GM18858 (cell line): ENCODE results near the gene HIRIP3.
"Not testable (repeated sequence)": the region's sequence is repeated elsewhere in the genome, so short reads cannot be mapped to it uniquely, and the experiment has no call there.

Experiments
- ATAC-seq: cut with Tn5 transposase; IDR thresholded peaks from one replicate; pipeline ENCODE4 v1.9.1; 2021; ENCODE audit not compliant: unreplicated experiment

The HIRIP3 gene

GRCh38 chr16:29961479-29962343 lies 33.7 kb downstream of the HIRIP3 start, which contains the start of gene TMEM219:
Gene TMEM219, plus strand, starts transcription at chr16:29962079. Its CDS starts 1,065 bp downstream, at chr16:29963144.
- ATAC-seq: peak; percentile 77

GRCh38 chr16:29961127-29961478 lies 34.3 kb downstream of the HIRIP3 start:
- ATAC-seq: no peak

DNA sequence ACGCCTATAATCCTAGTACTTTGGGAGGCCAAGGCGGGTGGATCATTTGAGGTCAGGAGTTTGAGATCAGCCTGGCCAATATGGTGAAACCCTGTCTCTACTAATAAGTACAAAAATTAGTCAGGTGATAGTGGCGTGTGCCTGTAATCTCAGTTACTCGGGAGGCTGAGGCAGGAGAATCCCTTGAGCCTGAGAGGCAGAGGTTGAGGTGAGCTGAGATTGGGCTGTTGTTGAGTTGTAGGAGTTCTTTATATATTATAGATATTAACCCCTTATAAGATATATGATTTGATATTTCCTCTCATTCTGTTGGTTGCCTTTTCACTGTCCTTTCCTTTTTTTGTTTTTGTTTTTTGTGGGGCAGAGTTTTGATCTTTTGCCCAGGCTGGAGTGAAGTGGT lies 35.6 kb downstream of the HIRIP3 start:
- not testable (repeated sequence) for ATAC-seq

DNA sequence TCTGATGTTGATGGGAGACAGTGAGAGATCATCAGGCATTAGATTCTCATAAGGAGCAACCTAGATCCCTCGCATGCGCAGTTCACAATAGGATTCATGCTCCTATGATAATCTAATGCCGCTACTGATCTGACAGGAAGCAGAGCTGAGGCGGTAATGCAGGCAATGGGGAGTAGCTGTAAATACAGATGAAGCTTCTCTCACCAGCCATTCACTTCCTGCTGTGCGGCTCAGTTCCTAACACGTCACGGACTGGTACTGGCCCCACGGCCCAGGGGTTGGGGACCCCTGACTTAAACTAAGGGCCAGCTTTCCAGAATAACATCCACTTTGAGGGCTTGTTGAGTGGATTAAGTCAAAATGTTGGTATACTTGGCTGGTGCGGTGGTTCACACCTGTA lies 36.1 kb downstream of the HIRIP3 start:
- no peak for ATAC-seq

GRCh38 chr16:29958756-29959155 lies 36.7 kb downstream of the HIRIP3 start:
- no peak for ATAC-seq

DNA sequence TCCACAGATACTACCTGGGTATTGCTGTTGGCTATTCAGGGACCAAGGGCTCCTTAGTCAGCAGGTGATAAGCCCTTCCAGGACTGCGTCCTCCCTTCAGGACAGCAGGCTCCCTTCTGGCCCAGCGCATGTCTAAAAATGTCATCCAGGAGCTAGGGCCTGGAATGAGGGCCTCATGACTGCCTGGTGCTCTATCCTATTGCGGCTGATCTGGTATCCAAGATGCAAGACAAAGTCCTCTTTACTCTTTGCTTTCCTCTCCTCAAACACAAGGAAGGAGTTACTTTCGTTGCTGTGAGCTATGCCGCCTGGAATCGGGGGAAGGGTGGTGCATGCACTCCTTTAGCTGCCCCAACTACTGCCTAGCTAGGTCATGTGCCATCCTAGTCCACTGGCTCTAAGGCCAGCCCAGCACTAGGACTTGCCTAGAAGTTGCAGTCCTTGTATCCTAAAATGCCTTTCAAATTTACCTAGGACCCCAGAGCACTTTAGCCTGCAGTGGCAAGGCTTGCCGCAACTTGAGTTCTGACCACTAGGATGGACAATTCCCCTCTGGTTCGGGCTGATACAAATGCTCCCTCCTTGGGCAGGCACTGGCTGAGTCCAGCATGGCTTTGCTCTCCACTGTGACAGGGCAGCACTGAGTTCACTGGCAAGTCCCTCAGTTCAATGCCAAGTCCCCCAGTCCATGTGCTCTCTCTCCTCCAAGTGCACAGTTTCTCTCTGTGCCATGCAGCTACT lies 43.6 kb downstream of the HIRIP3 start:
- no peak for ATAC-seq

GRCh38 chr16:29950806-29951461 lies 44.5 kb downstream of the HIRIP3 start:
- ATAC-seq: no peak

DNA sequence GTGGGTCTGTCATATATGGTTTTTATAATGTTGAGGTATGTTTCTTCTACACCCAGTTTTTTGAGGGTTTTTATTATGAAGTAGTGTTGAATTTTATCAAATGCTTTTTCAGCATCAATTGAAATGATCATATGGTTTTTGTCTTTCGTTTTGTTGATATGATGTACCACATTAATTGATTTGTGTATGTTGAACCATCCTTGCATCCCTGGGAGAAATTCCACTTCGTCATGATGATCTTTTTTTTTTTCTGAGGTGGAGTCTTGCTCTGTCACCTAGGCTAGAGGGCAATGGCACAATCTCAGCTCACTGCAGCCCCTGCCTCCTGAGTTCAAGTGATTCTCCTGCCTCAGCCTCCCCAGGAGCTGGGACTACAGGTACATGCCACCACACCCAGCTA lies 47.5 kb downstream of the HIRIP3 start:
- no peak for ATAC-seq

- ATAC-seq: no peak
These were observed 51.3 kb downstream of the HIRIP3 start for GRCh38 chr16:29943846-29944799.
